GM11168 (cell line): Measurements from ENCODE around the gene KCNQ2.

Experiments
- in situ Hi-C: fragments of 300-500 bp; cut with MboI; formaldehyde crosslinking; loops from one replicate; pipeline ENCODE4 v1.12.0; 2022; ENCODE audit warnings: low sequenced_read_pairs; ENCODE audit not compliant: unreplicated experiment

The KCNQ2 gene

DNA sequence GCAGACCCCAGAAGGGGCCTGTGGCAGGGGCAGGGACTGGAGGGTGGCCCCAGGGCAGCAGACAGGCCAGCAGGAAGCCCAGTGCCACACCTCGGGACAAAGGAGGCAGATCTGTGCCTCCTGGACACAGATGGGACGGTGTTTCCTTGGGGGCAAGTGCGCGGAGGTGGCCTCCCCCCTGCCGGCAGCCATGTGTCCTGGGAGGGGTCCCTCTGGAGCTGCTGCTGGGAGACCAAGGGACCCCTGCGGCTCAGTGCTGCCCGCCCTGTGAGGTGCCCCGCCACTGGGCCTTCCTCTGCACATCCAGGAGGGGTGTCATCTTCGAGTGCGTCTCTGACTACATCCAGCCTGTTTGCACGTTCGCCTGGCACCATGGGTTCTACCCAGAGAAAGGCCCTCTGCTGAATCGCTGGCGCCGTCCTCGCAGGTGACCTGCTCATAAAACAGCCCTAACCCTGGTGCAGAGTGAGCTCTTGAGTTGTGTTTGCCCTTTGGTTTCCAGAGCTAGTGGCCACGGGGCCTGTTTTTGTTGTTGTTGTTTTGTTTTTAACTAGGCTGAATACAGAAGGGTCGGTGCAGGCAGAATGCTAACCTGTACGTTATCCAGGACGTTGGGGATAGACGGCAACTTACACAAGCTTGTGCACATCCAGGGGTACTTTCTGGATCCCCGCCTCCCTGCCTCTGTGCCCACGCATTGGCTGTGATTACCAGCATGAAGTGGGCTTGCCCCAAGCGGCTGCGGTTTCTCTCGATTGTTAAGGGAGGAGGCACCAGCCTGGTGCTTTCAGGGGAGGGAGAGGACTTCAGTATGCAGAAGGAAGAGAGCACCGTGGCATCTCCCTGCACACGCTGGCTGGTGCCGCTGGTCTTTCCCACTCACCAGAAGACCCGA is 1.3 kb upstream of the KCNQ2 start:
- in situ Hi-C loops, result no loop called here

DNA sequence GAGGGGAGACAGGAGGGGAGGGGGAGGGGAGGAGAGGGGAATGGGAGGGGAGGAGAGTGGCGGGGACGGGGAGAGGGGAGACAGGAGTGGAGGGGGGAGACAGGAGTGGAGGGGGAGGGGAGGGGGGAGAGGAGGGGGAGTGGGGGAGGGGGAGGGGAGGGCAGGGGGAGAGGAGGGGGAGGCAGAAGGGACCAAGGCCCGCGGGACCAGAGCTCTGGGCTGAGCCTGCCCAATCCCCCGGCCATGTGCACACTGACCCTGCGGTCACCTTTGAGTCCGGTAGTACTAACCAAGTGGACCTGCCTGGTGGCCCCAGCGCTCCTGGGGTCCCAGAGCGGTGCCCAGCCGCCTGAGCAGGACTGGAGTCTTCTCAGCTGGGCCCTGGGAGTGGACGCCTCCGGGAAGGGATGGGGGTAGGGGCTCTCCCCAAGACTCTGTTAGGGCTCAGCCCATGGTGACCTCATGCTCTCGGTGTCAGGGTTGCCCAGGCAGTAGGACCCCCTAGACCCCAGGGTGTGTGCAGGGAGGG is 471 bp upstream of the KCNQ2 start:
- in situ Hi-C loops, result no loop called here

DNA sequence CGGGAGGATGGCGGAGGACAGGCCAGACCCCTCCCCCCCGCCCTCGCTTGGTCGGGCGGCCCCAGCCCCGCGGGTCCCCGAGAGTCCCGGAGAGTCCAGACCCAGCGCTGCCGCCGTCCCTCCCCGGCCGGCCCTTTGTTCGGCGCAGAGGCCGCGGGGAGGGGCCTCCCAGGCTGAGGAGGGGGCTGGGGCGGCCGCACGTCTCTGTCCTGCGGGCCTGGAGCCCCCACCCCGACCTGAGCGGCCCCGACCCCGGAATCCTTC is 806 bp downstream of the KCNQ2 start:
- in situ Hi-C loops, result no loop called here

- in situ Hi-C loops, result no loop called here
Observed at GRCh38 chr20:63471002-63471716, 1.3 kb downstream of the KCNQ2 start.

GRCh38 chr20:63470410-63470809 is 2.0 kb downstream of the KCNQ2 start:
- in situ Hi-C loops, result no loop called here

DNA sequence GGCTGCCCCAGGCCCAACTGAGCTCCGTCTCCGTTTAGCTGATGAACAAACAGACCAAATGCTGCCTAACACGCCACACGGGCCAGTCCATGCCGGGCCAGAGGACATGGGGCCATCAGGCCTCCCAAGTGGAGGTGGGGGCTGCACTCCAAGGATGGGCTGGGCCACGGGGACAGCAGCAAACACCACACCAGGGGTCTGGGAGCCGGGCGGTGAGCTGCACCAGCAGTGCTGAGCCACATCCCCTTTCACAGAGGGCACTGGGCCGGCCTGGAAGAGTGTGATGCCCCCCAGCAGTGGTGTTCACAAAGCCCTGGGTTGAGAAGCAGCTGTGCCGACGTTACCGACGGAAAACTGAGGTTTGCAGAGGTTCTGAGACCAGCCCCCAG is 2.7 kb downstream of the KCNQ2 start:
- in situ Hi-C loops, result no loop called here

DNA sequence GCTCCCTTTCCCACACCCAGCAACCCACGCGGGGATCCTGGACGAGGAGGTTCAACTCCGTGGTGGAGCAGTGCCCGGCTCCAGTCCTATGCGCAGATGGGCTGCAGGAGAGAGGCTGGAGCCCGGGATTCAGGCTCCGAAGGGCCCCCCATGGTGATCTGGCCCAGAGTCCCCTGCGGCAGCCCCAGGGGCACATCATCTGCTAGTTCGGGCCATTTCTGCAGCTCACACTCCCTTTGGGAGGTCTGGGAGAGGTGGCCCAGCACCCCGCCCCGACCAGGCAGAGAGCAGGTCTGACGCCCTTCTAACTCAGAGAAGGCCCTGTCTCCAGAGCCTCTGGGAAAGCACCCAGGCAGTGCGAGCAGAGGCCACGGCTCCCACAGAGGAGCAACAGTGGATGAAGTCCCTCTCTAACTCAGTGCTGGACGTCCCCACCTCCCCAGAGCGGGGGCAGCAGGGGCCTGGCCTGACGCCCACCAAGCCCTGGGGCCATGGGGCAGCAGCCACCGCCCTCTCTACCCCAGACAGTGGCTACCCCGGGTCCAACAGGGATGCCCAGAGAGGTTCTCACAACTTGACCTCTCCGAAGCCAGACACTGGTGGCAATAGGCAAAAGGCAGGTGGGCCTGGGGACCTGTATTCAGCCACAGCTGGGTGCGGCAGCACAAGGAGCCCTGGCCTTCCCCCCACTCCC is 3.3 kb downstream of the KCNQ2 start:
- in situ Hi-C loops, result no loop called here

GRCh38 chr20:63468421-63468820 is 4.0 kb downstream of the KCNQ2 start:
- in situ Hi-C loops, result no loop called here

DNA sequence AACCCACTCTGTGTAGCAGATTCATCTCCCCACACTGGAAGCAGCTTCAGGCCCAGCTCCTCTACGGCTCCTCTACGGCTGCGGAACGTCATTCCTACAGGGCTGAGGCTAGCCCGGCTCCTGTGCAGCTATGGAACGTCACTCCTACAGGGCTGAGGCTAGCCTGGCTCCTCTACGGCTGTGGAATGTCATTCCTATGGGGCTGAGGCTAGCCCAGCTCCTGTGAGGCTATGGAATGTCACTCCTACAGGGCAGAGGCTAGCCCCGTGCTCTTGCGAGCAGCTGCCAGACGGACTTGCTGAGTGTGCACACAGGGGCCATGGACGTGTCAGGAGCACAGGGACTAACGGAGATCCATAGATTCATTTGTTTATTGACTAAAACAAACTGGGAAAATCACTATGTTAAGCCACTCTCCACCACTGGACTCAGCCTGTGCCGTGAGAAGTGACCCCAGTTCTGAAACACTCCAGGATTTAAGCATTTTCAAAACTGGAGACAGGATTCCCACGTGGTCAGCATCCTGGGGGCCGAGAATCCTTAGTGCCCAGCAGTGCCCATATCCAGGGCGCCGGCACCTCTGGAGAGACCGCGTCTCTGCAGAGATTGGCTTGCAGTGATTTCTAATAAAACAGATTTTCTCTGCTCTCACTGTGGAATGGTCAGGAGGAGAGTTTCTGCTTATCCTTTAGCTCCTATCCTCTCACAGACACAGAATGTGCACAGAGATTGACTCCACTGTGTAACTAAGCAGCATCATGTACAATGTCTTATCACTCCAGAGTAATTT is 5.0 kb downstream of the KCNQ2 start:
- in situ Hi-C loops, result no loop called here

DNA sequence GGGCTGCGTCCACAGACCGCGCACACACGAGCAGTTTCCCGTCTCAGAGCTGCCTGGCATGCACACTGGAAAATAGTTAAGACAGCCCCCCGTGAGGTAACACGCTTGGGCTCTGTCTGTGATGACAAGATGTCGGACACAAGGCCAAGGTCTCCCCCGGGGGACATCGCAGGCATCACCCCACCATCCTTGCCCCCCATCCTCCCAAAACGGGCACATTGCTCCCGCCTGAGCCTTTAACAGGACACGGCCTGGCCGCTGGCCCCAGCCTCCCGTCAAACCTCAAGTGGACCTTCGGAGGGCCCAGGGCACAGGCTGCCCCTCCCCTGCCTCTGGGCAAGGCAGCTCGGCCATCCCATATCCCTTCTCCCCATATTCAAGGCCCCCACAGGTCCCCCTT is 5.6 kb downstream of the KCNQ2 start:
- in situ Hi-C loops, result no loop called here

- in situ Hi-C loops, result no loop called here
Observed at GRCh38 chr20:63466250-63466825, 6.1 kb downstream of the KCNQ2 start.

- in situ Hi-C loops, result no loop called here
Observed at GRCh38 chr20:63465380-63466249, 6.8 kb downstream of the KCNQ2 start.

DNA sequence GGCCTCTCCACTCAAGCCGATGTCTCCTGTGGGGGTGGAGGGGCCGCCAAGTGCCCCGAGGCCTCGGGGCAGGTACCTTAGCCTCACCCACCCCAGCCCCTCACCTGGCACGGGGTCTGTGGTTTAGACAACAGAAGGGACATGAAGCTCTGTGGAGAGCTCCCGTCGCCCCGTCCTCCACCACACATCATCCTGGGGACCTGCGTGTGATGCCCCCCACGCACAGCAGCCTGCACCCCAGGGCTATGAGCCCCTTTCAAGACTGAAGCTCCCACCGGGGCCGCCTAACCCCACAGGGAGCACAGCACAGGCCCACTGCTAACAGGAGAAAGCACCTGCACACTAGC is 8.2 kb downstream of the KCNQ2 start:
- in situ Hi-C loops, result no loop called here

DNA sequence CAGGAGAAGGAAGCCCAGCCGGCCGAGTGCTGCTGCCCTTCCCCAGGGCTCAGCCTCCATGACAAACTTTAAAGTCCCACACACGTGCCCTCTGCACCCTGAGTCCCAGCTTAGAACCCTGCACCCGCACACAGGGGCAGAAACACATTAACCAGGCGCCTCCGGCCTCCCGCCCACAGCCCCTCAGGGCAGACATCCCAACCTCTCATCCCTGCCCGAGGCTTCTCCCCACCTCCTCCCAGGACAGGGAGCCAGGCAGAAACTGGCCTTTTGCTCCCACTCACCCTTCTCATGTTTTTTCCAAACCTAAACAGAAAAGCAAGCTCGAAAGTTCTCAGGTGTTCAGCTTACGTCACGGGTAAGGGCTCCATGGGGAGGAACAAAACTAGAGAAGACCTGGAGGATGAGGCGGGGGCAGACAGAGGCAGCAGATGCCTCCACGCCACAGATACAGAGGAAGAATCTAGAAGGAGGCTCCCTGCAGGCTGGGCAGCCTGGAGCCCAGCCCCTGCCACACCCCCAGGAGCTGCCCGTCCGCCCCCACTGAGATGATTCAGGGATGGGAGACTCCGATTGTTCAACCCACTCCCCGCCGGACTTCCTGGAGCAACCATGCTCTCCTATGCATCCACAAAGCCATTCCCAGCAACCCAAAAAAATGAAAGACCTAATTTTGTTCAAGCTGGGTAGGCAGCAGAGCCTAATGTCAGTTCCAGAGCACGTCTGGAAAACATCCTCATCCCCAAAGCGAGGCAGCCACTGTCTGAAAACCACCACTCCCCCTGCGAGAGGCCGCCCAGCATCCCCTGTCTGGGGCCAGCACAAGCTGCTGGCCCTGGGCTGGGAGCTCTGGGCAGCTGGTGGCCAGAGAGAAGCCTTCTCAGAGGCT is 8.8 kb downstream of the KCNQ2 start:
- in situ Hi-C loops, result no loop called here

DNA sequence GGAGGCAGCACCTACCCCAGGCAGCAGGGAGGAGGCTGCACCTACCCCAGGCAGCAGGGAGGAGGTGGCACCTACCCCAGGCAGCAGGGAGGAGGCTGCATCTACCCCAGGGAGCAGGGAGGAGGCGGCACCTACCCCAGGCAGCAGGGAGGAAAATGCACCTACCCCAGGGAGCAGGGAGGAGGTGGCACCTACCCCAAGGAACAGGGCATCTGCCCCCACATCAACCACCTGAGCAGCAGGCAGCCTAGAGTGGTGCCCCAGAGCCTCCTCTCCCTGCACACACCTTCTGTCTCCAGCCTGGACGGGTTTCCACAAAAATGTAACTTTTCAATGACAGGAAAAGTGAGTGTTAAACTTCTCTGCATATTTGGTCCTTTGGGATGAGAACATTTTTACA is 10.2 kb downstream of the KCNQ2 start:
- in situ Hi-C loops, result no loop called here

GRCh38 chr20:63461104-63461763 is 11.2 kb downstream of the KCNQ2 start:
- in situ Hi-C loops, result no loop called here

- in situ Hi-C loops, result no loop called here
Observed at GRCh38 chr20:63459070-63459380, 13.4 kb downstream of the KCNQ2 start.
